Measurements from ENCODE around the gene SPG7.

DNA sequence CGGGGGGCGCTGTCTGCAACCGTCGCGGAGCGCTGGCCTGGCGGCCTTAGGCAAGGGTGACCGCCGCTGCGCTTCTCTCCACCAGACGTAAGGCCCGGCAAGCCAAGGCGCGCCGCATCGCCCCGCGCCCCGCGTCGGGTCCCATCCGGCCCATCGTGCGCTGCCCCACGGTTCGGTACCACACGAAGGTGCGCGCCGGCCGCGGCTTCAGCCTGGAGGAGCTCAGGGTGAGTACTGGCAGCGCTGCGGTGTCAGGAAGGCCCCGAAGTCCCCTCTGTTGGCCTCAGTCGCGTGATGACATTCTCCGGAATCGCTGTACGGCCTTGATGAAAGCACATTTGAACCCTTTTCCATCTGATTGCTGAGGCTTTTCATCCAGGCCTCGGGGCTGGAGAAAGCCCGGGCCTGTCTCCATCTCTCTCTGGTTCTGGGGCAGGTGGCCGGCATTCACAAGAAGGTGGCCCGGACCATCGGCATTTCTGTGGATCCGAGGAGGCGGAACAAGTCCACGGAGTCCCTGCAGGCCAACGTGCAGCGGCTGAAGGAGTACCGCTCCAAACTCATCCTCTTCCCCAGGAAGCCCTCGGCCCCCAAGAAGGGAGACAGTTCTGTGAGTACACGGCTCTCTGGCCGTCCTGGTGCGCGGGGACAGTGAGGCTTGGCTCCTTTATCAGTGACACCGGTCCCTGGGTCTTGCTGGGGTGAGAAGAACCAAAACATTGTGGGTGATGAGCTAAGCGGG is 53.1 kb downstream of the SPG7 start:
- TF ChIP-seq ELF4 (IDR thresholded peaks at IDR 0.05) (no peak), BHLHE40 (IDR thresholded peaks at IDR 0.05; ENCODE audit: borderline replicate concordance) (no peak), SP1 (IDR thresholded peaks at IDR 0.05) (no peak)
